IMR-90 (cell line): ENCODE measurements around the gene WNT10A. TPM values are rescaled to one million over a fixed set of nuclear protein-coding genes. Genes with fewer than 3 reads are reported as not detected.

ENCODE experiments used
- ATAC-seq: fragments of 200-7000 bp; cut with Tn5 transposase; 2 replicates; pipeline ENCODE4 v1.9.1; 2020; ENCODE audit warnings: low read depth, mild to moderate bottlenecking, moderate library complexity
- BruUV-seq: library from RNA; stranded (reverse); fragments of 400-500 nt; replicated peaks from 2 replicates; lab custom pipeline; 2021; lab: Mats Ljungman, UMichigan
- CTCF ChIA-PET: fragments of 300-600 bp; formaldehyde crosslinking; extraction: SDS; loops from one replicate; lab custom pipeline; 2021; ENCODE audit warnings: antibody characterized with exemption; lab: Yijun Ruan, JAX
- POLR2A ChIA-PET: fragments of 300-600 bp; sonication (Branson Sonifier 250); formaldehyde crosslinking; loops from one replicate; lab custom pipeline; 2022; ENCODE audit warnings: antibody characterized with exemption; ENCODE audit not compliant: unreplicated experiment; lab: Charles Lee
- DNase-seq: peaks from one replicate; pipeline ENCODE4 v3.0.0; 2013
- H2AFZ ChIP-seq: replicated peaks from 2 replicates; pipeline ENCODE3; 2013; ENCODE audit warnings: low read length, mild to moderate bottlenecking; ENCODE audit not compliant: poor library complexity
- H2AK5ac ChIP-seq: 2 replicates; pipeline ENCODE4 v1.6.1; 2013; ENCODE audit warnings: low read depth, low read length, inconsistent platforms
- H2AK9ac ChIP-seq: replicated peaks from 2 replicates; pipeline ENCODE3; 2013; ENCODE audit warnings: mild to moderate bottlenecking, low read depth, low read length, moderate library complexity; ENCODE audit not compliant: poor library complexity
- H2BK120ac ChIP-seq: 2 replicates; pipeline ENCODE4 v1.6.1; 2013; ENCODE audit warnings: low read depth, low read length, inconsistent platforms
- H2BK15ac ChIP-seq: 3 replicates; pipeline ENCODE4 v1.6.1; 2013; ENCODE audit warnings: low read depth, low read length, inconsistent platforms
- H2BK20ac ChIP-seq: 2 replicates; pipeline ENCODE4 v1.6.1; 2013; ENCODE audit warnings: low read depth, mild to moderate bottlenecking, inconsistent platforms, low read length, moderate library complexity
- H2BK5ac ChIP-seq: 2 replicates; pipeline ENCODE4 v1.6.1; 2013; ENCODE audit warnings: mild to moderate bottlenecking, low read depth, low read length, inconsistent platforms; ENCODE audit not compliant: poor library complexity, severe bottlenecking
- H3K14ac ChIP-seq: replicated peaks from 2 replicates; pipeline ENCODE4 v1.6.1; 2013; ENCODE audit warnings: low read depth, low read length, inconsistent platforms
- H3K18ac ChIP-seq: 2 replicates; pipeline ENCODE4 v1.6.1; 2013; ENCODE audit warnings: low read depth, low read length, control low read depth
- H3K23ac ChIP-seq: 2 replicates; pipeline ENCODE4 v1.6.1; 2013; ENCODE audit warnings: low read depth, low read length, inconsistent platforms
- H3K27ac ChIP-seq: 2 replicates; pipeline ENCODE4 v1.5.1; 2013; ENCODE audit warnings: mild to moderate bottlenecking, control low read depth, low read length; ENCODE audit not compliant: insufficient read depth
- H3K27me3 ChIP-seq: 2 replicates; pipeline ENCODE4 v1.6.1; 2013; ENCODE audit warnings: low read length; ENCODE audit not compliant: control insufficient read depth, insufficient read depth
- H3K36me3 ChIP-seq: 2 replicates; pipeline ENCODE4 v1.6.1; 2013; ENCODE audit warnings: low read length, mixed read lengths; ENCODE audit not compliant: control insufficient read depth, insufficient read depth
- H3K4ac ChIP-seq: 2 replicates; pipeline ENCODE4 v1.6.1; 2013; ENCODE audit warnings: low read depth, low read length, inconsistent platforms
- H3K4me1 ChIP-seq: 2 replicates; pipeline ENCODE4 v1.6.1; 2013; ENCODE audit warnings: low read length, mixed read lengths; ENCODE audit not compliant: control insufficient read depth, insufficient read depth
- H3K4me2 ChIP-seq: 2 replicates; pipeline ENCODE4 v1.6.1; 2013; ENCODE audit warnings: low read depth, mild to moderate bottlenecking, control low read depth, low read length, moderate library complexity
- H3K4me3 ChIP-seq: 2 replicates; pipeline ENCODE4 v1.5.1; 2013; ENCODE audit warnings: low read depth, mild to moderate bottlenecking, control low read depth, low read length, moderate library complexity; ENCODE audit not compliant: insufficient read depth
- H3K56ac ChIP-seq: 2 replicates; pipeline ENCODE4 v1.6.1; 2013; ENCODE audit warnings: low read length, inconsistent platforms; ENCODE audit not compliant: insufficient read depth; ENCODE audit errors: extremely low read depth
- H3K79me1 ChIP-seq, 2 experiments: 2 replicates each; pipeline ENCODE4 v1.6.1; 2013; ENCODE audit warnings: low read length in 2 of 2, inconsistent platforms in 1 of 2, low read depth in 1 of 2
- H3K9ac ChIP-seq: 2 replicates; pipeline ENCODE4 v1.6.1; 2013; ENCODE audit warnings: low read depth, low read length, control low read depth
- H3K9me1 ChIP-seq: 2 replicates; pipeline ENCODE4 v1.6.1; 2013; ENCODE audit warnings: low read length, inconsistent platforms; ENCODE audit not compliant: insufficient read depth
- H3K9me3 ChIP-seq: 2 replicates; pipeline ENCODE4 v1.6.1; 2013; ENCODE audit warnings: low read length; ENCODE audit not compliant: control insufficient read depth, insufficient read depth
- H4K20me1 ChIP-seq: 2 replicates; pipeline ENCODE4 v1.6.1; 2013; ENCODE audit warnings: low read length, inconsistent platforms; ENCODE audit not compliant: insufficient read depth
- H4K5ac ChIP-seq: 2 replicates; pipeline ENCODE4 v1.6.1; 2013; ENCODE audit warnings: mild to moderate bottlenecking, low read depth, low read length, control low read depth
- H4K8ac ChIP-seq, 2 experiments: 2 replicates each; pipeline ENCODE4 v1.6.1; 2013; ENCODE audit warnings: low read depth in 2 of 2, low read length in 2 of 2, control low read depth in 1 of 2, inconsistent platforms in 1 of 2
- H4K91ac ChIP-seq: 2 replicates; pipeline ENCODE4 v1.6.1; 2013; ENCODE audit warnings: low read depth, low read length, inconsistent platforms; ENCODE audit not compliant: insufficient read depth
- BHLHE40 ChIP-seq: fragments of 150-350 bp; IDR thresholded peaks from 2 replicates; pipeline ENCODE4 v1.6.1; 2016; ENCODE audit warnings: mild to moderate bottlenecking, low read depth, low read length
- CEBPB ChIP-seq: IDR thresholded peaks from 2 replicates; pipeline ENCODE4 v1.6.1; 2012; ENCODE audit warnings: low read depth, low read length, improper control_type of control experiment
- CHD1 ChIP-seq: IDR thresholded peaks from 2 replicates; pipeline ENCODE4 v1.6.1; 2012; ENCODE audit warnings: low read depth, low read length, improper control_type of control experiment
- FOS ChIP-seq: fragments of 150-350 bp; IDR thresholded peaks from 2 replicates; pipeline ENCODE4 v1.6.1; 2016; ENCODE audit warnings: low read depth, low read length
- MAFK ChIP-seq: IDR thresholded peaks from 2 replicates; pipeline ENCODE4 v1.6.1; 2012; ENCODE audit warnings: low read depth, low read length, improper control_type of control experiment
- MAZ ChIP-seq: IDR thresholded peaks from 2 replicates; pipeline ENCODE4 v1.6.1; 2012; ENCODE audit warnings: low read depth, mild to moderate bottlenecking, low read length, improper control_type of control experiment, moderate library complexity, borderline replicate concordance
- POLR2A ChIP-seq: IDR thresholded peaks from 2 replicates; pipeline ENCODE4 v1.6.1; 2012; ENCODE audit warnings: mild to moderate bottlenecking, low read depth, low read length
- RAD21 ChIP-seq: IDR thresholded peaks from 2 replicates; pipeline ENCODE4 v1.6.1; 2012; ENCODE audit warnings: low read length, improper control_type of control experiment
- RCOR1 ChIP-seq: IDR thresholded peaks from 2 replicates; pipeline ENCODE4 v1.6.1; 2012; ENCODE audit warnings: mild to moderate bottlenecking, low read length, improper control_type of control experiment; ENCODE audit not compliant: insufficient replicate concordance
- RFX5 ChIP-seq: IDR thresholded peaks from 2 replicates; pipeline ENCODE4 v1.8.0; 2012; ENCODE audit warnings: low read depth, mild to moderate bottlenecking, low read length, moderate library complexity
- WGBS, 2 experiments: methylation state at CpG; one replicate each; pipeline versions ENCODE4 v1.1.5 to v1.1.7; 2013; ENCODE audit warnings: missing lambda C conversion rate in 2 of 2; ENCODE audit not compliant: insufficient read length in 1 of 2; ENCODE audit errors: extremely low coverage in 2 of 2; 5-methylcytosine and 5-hydroxymethylcytosine counted together
- dilution Hi-C: fragments of 300-500 bp; cut with HindIII; formaldehyde crosslinking; loops from one replicate; pipeline ENCODE4 v1.14.3; 2018; ENCODE audit warnings: low sequenced_read_pairs; ENCODE audit not compliant: unreplicated experiment
- in situ Hi-C: fragments of 300-500 bp; cut with MboI; formaldehyde crosslinking; loops from 3 replicates; pipeline ENCODE4 v1.14.3; 2019; ENCODE audit warnings: low sequenced_read_pairs, inconsistent platforms, mixed read lengths
- intact Hi-C: fragments of 100-400 bp; cut with micrococcal nuclease; formaldehyde crosslinking; loops from 2 replicates; pipeline ENCODE4 v1.10.0; 2022
- polyA plus RNA-seq, 3 experiments: library from polyadenylated mRNA; depleted of rRNA; stranded (reverse); fragments of >200 nt; gene quantifications; 2 replicates each; pipeline ENCODE4 v1.2.3, GENCODE V29; 2012; ENCODE audit warnings: low replicate concordance in 1 of 3
- total RNA-seq: library from RNA; depleted of rRNA; stranded (reverse); fragments of >200 nt; gene quantifications from 2 replicates; pipeline ENCODE4 v1.2.3, GENCODE V29; 2012
- TF ChIP-seq, protein P1 (sequence below): fragments of 150-350 bp; IDR thresholded peaks from 2 replicates; pipeline ENCODE4 v1.6.1; 2017; ENCODE audit warnings: mild to moderate bottlenecking, antibody characterized with exemption, low read length, low read depth
- TF ChIP-seq, protein P2 (sequence below): fragments of 150-350 bp; IDR thresholded peaks from 2 replicates; pipeline ENCODE4 v1.6.1; 2016; ENCODE audit warnings: low read depth, mild to moderate bottlenecking, low read length, moderate library complexity, borderline replicate concordance

WNT10A gene
- total and polyA plus RNA-seq, 2 of the 4 experiments (the other 2 are of a cell fraction): not detected

DNA sequence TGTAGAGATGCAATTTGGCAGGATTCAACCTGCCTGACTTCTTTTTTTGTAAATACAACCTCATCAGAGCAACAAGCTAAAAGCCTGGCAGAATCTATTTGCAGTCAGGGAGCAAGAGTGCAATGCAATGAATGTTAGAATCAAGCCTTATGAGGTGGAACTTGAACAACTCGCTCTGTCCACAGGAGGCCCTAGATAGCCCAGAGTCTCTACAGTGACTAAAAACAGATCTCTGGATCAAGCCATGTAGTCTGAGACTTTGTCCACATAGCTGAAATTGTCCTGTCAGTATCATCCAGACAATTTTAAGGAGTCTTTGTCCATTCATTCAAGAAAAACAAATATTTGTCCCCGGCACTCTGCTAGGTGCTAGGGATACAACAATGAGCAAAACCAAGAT is 46.8 kb downstream of the WNT10A start:
- no peaks in the 10 kb centered on the region for H3K36me3 ChIP-seq
- TF ChIP-seq FOS (no peak), RAD21 (no peak), CHD1 (no peak), POLR2A (no peak), MAZ (no peak), BHLHE40 (no peak), RCOR1 (no peak), MAFK (no peak), RFX5 (no peak), CEBPB (no peak)
- TF ChIP-seq, protein P1, sequence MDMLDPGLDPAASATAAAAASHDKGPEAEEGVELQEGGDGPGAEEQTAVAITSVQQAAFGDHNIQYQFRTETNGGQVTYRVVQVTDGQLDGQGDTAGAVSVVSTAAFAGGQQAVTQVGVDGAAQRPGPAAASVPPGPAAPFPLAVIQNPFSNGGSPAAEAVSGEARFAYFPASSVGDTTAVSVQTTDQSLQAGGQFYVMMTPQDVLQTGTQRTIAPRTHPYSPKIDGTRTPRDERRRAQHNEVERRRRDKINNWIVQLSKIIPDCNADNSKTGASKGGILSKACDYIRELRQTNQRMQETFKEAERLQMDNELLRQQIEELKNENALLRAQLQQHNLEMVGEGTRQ: no peak
- TF ChIP-seq, protein P2, sequence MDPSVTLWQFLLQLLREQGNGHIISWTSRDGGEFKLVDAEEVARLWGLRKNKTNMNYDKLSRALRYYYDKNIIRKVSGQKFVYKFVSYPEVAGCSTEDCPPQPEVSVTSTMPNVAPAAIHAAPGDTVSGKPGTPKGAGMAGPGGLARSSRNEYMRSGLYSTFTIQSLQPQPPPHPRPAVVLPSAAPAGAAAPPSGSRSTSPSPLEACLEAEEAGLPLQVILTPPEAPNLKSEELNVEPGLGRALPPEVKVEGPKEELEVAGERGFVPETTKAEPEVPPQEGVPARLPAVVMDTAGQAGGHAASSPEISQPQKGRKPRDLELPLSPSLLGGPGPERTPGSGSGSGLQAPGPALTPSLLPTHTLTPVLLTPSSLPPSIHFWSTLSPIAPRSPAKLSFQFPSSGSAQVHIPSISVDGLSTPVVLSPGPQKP: no peak
- H3K9ac ChIP-seq: no peak overlapping the region
- 17% methylated on average over 1 of the region's 2 CpGs; no CpG with 5 or more reads in 1 of the 2 experiments for WGBS, 2 experiments
- BruUV-seq: no TSS peak
- no peak overlapping the region for H2AK5ac ChIP-seq
- no peak overlapping the region for H2BK15ac ChIP-seq
- no peak overlapping the region for H4K5ac ChIP-seq
- H4K91ac ChIP-seq: no peak overlapping the region
- no peak overlapping the region for H2BK20ac ChIP-seq
- no peak overlapping the region for H3K4me3 ChIP-seq
- no peak overlapping the region for H3K4me2 ChIP-seq
- intact Hi-C loops: no loop called here
- no peaks in the 10 kb centered on the region for H4K20me1 ChIP-seq
- in situ Hi-C loops: no loop called here
- no peak overlapping the region for H3K27ac ChIP-seq
- H3K9me1 ChIP-seq: no peaks in the 10 kb centered on the region
- H4K8ac ChIP-seq: no peak overlapping the region
- no peak overlapping the region for H3K56ac ChIP-seq
- H3K9me3 ChIP-seq: peaks cover 3% of the 10 kb centered on the region; the same call in 1 of the 2 replicates
- H3K79me1 ChIP-seq: no peaks in the 10 kb centered on the region
- no peak for DNase-seq
- peaks cover 19% of the 10 kb centered on the region for H3K27me3 ChIP-seq
- ChIA-PET POLR2A (no interaction called here), CTCF (no interaction called here)
- no peak overlapping the region for H2BK5ac ChIP-seq
- H2AFZ ChIP-seq: no peak overlapping the region
- H3K14ac ChIP-seq: no peak overlapping the region
- ATAC-seq: no peak
- no peak overlapping the region for H3K18ac ChIP-seq
- no peak overlapping the region for H2BK120ac ChIP-seq
- no peak overlapping the region for H3K4ac ChIP-seq
- dilution Hi-C loops: no loop called here
- no peak overlapping the region for H2AK9ac ChIP-seq
- H3K4me1 ChIP-seq: no peaks in the 10 kb centered on the region
- no peak overlapping the region for H3K23ac ChIP-seq
